Ishikawa (cell line): Measurements from ENCODE around the gene PIK3CD.

Experiments
- CEBPB ChIP-seq: IDR thresholded peaks from 2 replicates; pipeline ENCODE4 v1.6.1; 2012
- CREB1 ChIP-seq: IDR thresholded peaks from 2 replicates; pipeline ENCODE4 v1.6.1; 2012; ENCODE audit warnings: low read depth
- EGR1 ChIP-seq: IDR thresholded peaks from 2 replicates; pipeline ENCODE4 v1.6.1; 2012
- EP300 ChIP-seq: IDR thresholded peaks from 2 replicates; pipeline ENCODE4 v1.6.1; 2012; ENCODE audit warnings: borderline replicate concordance
- FOXM1 ChIP-seq: IDR thresholded peaks from 2 replicates; pipeline ENCODE4 v1.6.1; 2012; ENCODE audit warnings: low read depth, borderline replicate concordance
- MAX ChIP-seq: IDR thresholded peaks from 2 replicates; pipeline ENCODE4 v1.6.1; 2012
- NFIC ChIP-seq: IDR thresholded peaks from 2 replicates; pipeline ENCODE4 v1.6.1; 2012
- RAD21 ChIP-seq: IDR thresholded peaks from 2 replicates; pipeline ENCODE4 v1.6.1; 2012; ENCODE audit warnings: low read depth
- REST ChIP-seq: IDR thresholded peaks from 2 replicates; pipeline ENCODE4 v1.6.1; 2012; ENCODE audit warnings: low read depth, mild to moderate bottlenecking
- TAF1 ChIP-seq: IDR thresholded peaks from 2 replicates; pipeline ENCODE4 v1.6.1; 2012; ENCODE audit warnings: low read depth, mild to moderate bottlenecking
- TCF12 ChIP-seq: IDR thresholded peaks from 2 replicates; pipeline ENCODE4 v1.6.1; 2012; ENCODE audit warnings: low read depth
- TEAD4 ChIP-seq: IDR thresholded peaks from 2 replicates; pipeline ENCODE4 v1.6.1; 2012
- USF1 ChIP-seq: IDR thresholded peaks from 2 replicates; pipeline ENCODE4 v1.6.1; 2012
- YY1 ChIP-seq: IDR thresholded peaks from 2 replicates; pipeline ENCODE4 v1.6.1; 2012; ENCODE audit warnings: low read depth
- ZBTB7A ChIP-seq: IDR thresholded peaks from 2 replicates; pipeline ENCODE4 v1.6.1; 2012; ENCODE audit warnings: low read depth

Gene PIK3CD

GRCh38 chr1:9690440-9691107, 39.0 kb downstream of the PIK3CD start:
- no peak for TF ChIP-seq REST
- no peak for TF ChIP-seq YY1
- TF ChIP-seq CEBPB, result no peak
- no peak for TF ChIP-seq EGR1
- TF ChIP-seq RAD21, result no peak
- no peak for TF ChIP-seq NFIC
- TF ChIP-seq TAF1, result no peak
- TF ChIP-seq FOXM1, result no peak
- TF ChIP-seq MAX, result no peak
- TF ChIP-seq TCF12, result no peak
- TF ChIP-seq CREB1, result no peak
- no peak for TF ChIP-seq USF1
- no peak for TF ChIP-seq TEAD4
- TF ChIP-seq ZBTB7A, result no peak

GRCh38 chr1:9691108-9691445, 39.5 kb downstream of the PIK3CD start:
- no peak for TF ChIP-seq FOXM1
- TF ChIP-seq YY1, result no peak
- no peak for TF ChIP-seq EGR1
- TF ChIP-seq ZBTB7A, result no peak
- no peak for TF ChIP-seq TCF12
- no peak for TF ChIP-seq REST
- TF ChIP-seq CEBPB, result no peak
- TF ChIP-seq NFIC, result no peak
- no peak for TF ChIP-seq CREB1
- TF ChIP-seq USF1, result no peak
- TF ChIP-seq TAF1, result no peak
- no peak for TF ChIP-seq MAX
- no peak for TF ChIP-seq EP300
- no peak for TF ChIP-seq RAD21
- no peak for TF ChIP-seq TEAD4

GRCh38 chr1:9691691-9692090, 40.2 kb downstream of the PIK3CD start:
- no peak for TF ChIP-seq TCF12
- TF ChIP-seq TAF1, result no peak
- no peak for TF ChIP-seq CEBPB
- TF ChIP-seq NFIC, result no peak
- no peak for TF ChIP-seq REST
- no peak for TF ChIP-seq CREB1

DNA sequence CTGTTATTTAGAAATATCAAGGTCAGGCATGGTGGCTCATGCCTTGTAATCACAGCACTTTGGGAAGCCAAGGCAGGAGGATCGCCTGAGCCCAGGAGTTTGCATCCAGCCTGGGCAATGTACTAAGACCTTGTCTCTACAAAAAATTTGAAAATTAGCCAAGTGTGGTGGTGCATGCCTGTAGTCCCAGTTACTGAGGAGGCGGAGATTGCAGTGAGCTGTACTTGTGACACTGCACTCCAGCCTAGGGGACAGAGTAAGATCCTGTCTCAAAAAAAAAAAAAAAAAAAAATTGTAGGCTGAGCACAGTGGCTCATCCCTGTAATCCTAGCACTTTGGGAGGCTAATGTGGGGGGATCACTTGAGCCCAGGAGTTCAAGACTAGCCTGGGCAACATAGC, 45.3 kb downstream of the PIK3CD start:
- TF ChIP-seq EP300 (no peak), CEBPB (no peak), REST (no peak), MAX (no peak), ZBTB7A (no peak), RAD21 (no peak), EGR1 (no peak), TCF12 (no peak), USF1 (no peak), FOXM1 (no peak)
